GM12892 (cell line): ENCODE results near the gene HPGD.

Experiments used
- POLR2A ChIP-seq: IDR thresholded peaks from 2 replicates; pipeline ENCODE4 v1.6.1; 2011; ENCODE audit warnings: low read depth, low read length, control low read depth
- POLR2AphosphoS5 ChIP-seq: IDR thresholded peaks from 2 replicates; pipeline ENCODE4 v1.6.1; 2011; ENCODE audit warnings: low read depth, low read length, control low read depth
- TAF1 ChIP-seq: IDR thresholded peaks from 2 replicates; pipeline ENCODE4 v1.6.1; 2011; ENCODE audit warnings: low read depth, mild to moderate bottlenecking, control low read depth, low read length, borderline replicate concordance

DNA sequence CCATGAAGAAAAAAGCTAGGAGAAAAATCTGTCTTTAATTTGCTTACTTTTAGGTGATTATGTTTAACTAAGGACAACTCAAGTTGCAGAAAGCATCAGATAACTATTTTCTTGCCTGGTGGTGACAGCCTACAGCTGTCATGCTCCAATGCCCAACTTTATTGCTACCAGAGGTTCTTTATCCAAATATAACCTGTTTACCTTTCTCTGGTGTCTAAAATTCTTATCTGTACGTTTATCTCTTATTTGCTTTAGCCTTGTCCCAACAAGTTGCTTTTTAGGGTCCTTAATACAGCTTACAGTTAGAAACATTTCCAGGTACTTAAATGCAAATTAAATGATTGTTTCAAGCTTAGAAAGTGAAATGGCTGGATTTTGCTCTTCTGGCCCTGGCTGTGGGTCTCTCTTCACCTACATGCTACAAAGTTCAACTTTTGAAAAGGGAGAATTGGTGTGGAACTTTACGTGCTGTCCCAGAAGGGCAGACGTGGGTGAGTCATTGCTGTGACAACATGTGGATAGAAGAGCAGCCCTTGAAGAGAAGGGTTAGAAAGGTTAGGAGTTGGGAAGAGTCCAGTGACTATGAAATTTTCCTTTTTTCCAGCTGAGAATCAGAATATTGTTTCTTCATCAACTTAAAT, 60.7 kb downstream of the HPGD start:
- TF ChIP-seq POLR2AphosphoS5: no peak
- no peak for TF ChIP-seq TAF1
- no peak for TF ChIP-seq POLR2A
